H1 (cell line): ENCODE results near the gene AMPD3. TPM values are rescaled to one million over a fixed set of nuclear protein-coding genes. Genes with fewer than 3 reads are reported as not detected.

Experiments used
- CTCF ChIA-PET: fragments of 300-600 bp; sonication (Branson Sonifier 250); formaldehyde crosslinking; loops from one replicate; lab custom pipeline; 2021; ENCODE audit not compliant: partially characterized antibody; lab: Charles Lee
- POLR2A ChIA-PET: fragments of 300-600 bp; sonication (Branson Sonifier 250); formaldehyde crosslinking; loops from one replicate; lab custom pipeline; 2021; ENCODE audit warnings: inconsistent platforms; ENCODE audit not compliant: partially characterized antibody; lab: Charles Lee
- DNase-seq, 2 experiments: peaks; one replicate each; pipeline versions ENCODE4 v3.0.0 to v3.0.0-alpha.2; 2010 to 2022; ENCODE audit warnings: low spot score in 2 of 2, low read depth in 1 of 2, mixed read lengths in 1 of 2
- FAIRE-seq: peaks from 2 replicates; lab custom pipeline; 2011; peaks lifted over from hg19 to GRCh38; lab: Jason Lieb, UNC
- H2AFZ ChIP-seq: 2 replicates; pipeline ENCODE4 v1.8.1; 2012; ENCODE audit warnings: low read length, inconsistent platforms
- H2AK5ac ChIP-seq: 2 replicates; pipeline ENCODE4 v1.6.1; 2013; ENCODE audit warnings: low read depth, low read length
- H2BK120ac ChIP-seq: replicated peaks from 2 replicates; pipeline ENCODE3; 2013; ENCODE audit warnings: low read depth, low read length, inconsistent platforms
- H2BK12ac ChIP-seq: 2 replicates; pipeline ENCODE4 v1.6.1; 2013; ENCODE audit warnings: low read depth, low read length
- H2BK15ac ChIP-seq: 2 replicates; pipeline ENCODE4 v1.6.1; 2013; ENCODE audit warnings: low read length
- H2BK20ac ChIP-seq: 2 replicates; pipeline ENCODE4 v1.6.1; 2013; ENCODE audit warnings: low read length
- H2BK5ac ChIP-seq: 2 replicates; pipeline ENCODE4 v1.6.1; 2013; ENCODE audit warnings: low read depth, low read length
- H3K14ac ChIP-seq: 2 replicates; pipeline ENCODE4 v1.6.1; 2013; ENCODE audit warnings: inconsistent platforms; ENCODE audit not compliant: insufficient read length
- H3K18ac ChIP-seq: 2 replicates; pipeline ENCODE4 v1.6.1; 2013; ENCODE audit warnings: low read length; ENCODE audit errors: extremely low read depth
- H3K23ac ChIP-seq: 2 replicates; pipeline ENCODE4 v1.6.1; 2013; ENCODE audit warnings: inconsistent platforms; ENCODE audit not compliant: insufficient read length
- H3K23me2 ChIP-seq: 2 replicates; pipeline ENCODE4 v1.6.1; 2013; ENCODE audit warnings: low read depth, low read length
- H3K27ac ChIP-seq: 2 replicates; pipeline ENCODE4 v1.6.1; 2011; ENCODE audit warnings: low read depth, low read length, inconsistent platforms
- H3K27me3 ChIP-seq, 4 experiments: replicated peaks in 1 of 4; 1 replicate in 1 of 4; 2 replicates in 3 of 4; pipeline versions ENCODE4 v1.6.1 to v1.8.1; 2011 to 2013; ENCODE audit warnings: low read length in 3 of 4, mild to moderate bottlenecking in 3 of 4, inconsistent platforms in 2 of 4, mixed read lengths in 2 of 4, moderate library complexity in 1 of 4; ENCODE audit not compliant: control insufficient read depth in 3 of 4, insufficient read depth in 3 of 4; ENCODE audit errors: extremely low read depth in 1 of 4
- H3K36me3 ChIP-seq, 4 experiments: 2 replicates each; pipeline versions ENCODE4 v1.6.1 to v1.8.1; 2011 to 2013; ENCODE audit warnings: mild to moderate bottlenecking in 4 of 4, low read length in 3 of 4, moderate library complexity in 2 of 4, control low read depth in 1 of 4, inconsistent platforms in 1 of 4; ENCODE audit not compliant: insufficient read depth in 4 of 4, control insufficient read depth in 2 of 4
- H3K4ac ChIP-seq: replicated peaks from 2 replicates; pipeline ENCODE3; 2013; ENCODE audit warnings: low read length, low read depth, mixed read lengths, inconsistent platforms; ENCODE audit not compliant: insufficient read length
- H3K4me1 ChIP-seq, 4 experiments: replicated peaks in 1 of 4; 1 replicate in 1 of 4; 2 replicates in 3 of 4; pipeline versions ENCODE4 v1.6.1 to v1.8.1; 2011 to 2013; ENCODE audit warnings: low read length in 3 of 4, inconsistent platforms in 2 of 4, mixed read lengths in 1 of 4; ENCODE audit not compliant: insufficient read depth in 4 of 4, control insufficient read depth in 3 of 4
- H3K4me2 ChIP-seq, 2 experiments: 2 replicates each; pipeline versions ENCODE4 v1.6.1 to v1.8.1; 2011 to 2013; ENCODE audit warnings: low read depth in 2 of 2, low read length in 2 of 2, control low read depth in 1 of 2, inconsistent platforms in 1 of 2, mild to moderate bottlenecking in 1 of 2; ENCODE audit not compliant: insufficient read depth in 1 of 2
- H3K4me3 ChIP-seq, 4 experiments: fragments of 200-600, 300-600 bp in 1 of 4; sonication (generic), shearing (Covaris generic), sonication (Bioruptor Twin) in 1 of 4; 2 replicates each; pipeline versions ENCODE4 v1.5.1 to v1.8.1; 2011 to 2016; ENCODE audit warnings: low read length in 4 of 4, low read depth in 3 of 4, control low read depth in 2 of 4, inconsistent platforms in 2 of 4, mild to moderate bottlenecking in 2 of 4, mixed read lengths in 1 of 4, moderate library complexity in 1 of 4; ENCODE audit not compliant: insufficient read depth in 2 of 4; ENCODE audit errors: extremely low read depth in 1 of 4
- H3K56ac ChIP-seq: replicated peaks from 2 replicates; pipeline ENCODE3; 2013; ENCODE audit warnings: low read depth, mild to moderate bottlenecking, mixed read lengths, low read length, inconsistent platforms; ENCODE audit not compliant: insufficient read length
- H3K79me1 ChIP-seq: 2 replicates; pipeline ENCODE4 v1.6.1; 2013; ENCODE audit warnings: low read depth, low read length, control low read depth
- H3K79me2 ChIP-seq, 2 experiments: 2 replicates each; pipeline versions ENCODE4 v1.6.1 to v1.8.1; 2012 to 2013; ENCODE audit warnings: low read length in 2 of 2, mild to moderate bottlenecking in 2 of 2, inconsistent platforms in 1 of 2; ENCODE audit not compliant: insufficient read depth in 2 of 2, control insufficient read depth in 1 of 2
- H3K9ac ChIP-seq, 4 experiments: replicated peaks in 1 of 4; 1 replicate in 1 of 4; 2 replicates in 3 of 4; pipeline versions ENCODE4 v1.6.1 to v1.8.1; 2011 to 2013; ENCODE audit warnings: low read depth in 3 of 4, low read length in 3 of 4, control low read depth in 2 of 4, mild to moderate bottlenecking in 2 of 4, moderate library complexity in 2 of 4, inconsistent platforms in 1 of 4; ENCODE audit errors: extremely low read depth in 1 of 4
- H3K9me3 ChIP-seq, 2 experiments: 2 replicates each; pipeline versions ENCODE4 v1.6.1 to v1.8.1; 2012 to 2013; ENCODE audit warnings: mild to moderate bottlenecking in 2 of 2, moderate library complexity in 2 of 2, control low read depth in 1 of 2, inconsistent platforms in 1 of 2, low read depth in 1 of 2, low read length in 1 of 2, mixed read lengths in 1 of 2; ENCODE audit not compliant: insufficient read depth in 2 of 2
- H4K20me1 ChIP-seq, 2 experiments: replicated peaks in 1 of 2; 2 replicates each; pipeline versions ENCODE3 to v1.8.1; 2011 to 2013; ENCODE audit warnings: inconsistent platforms in 2 of 2, low read length in 2 of 2, mild to moderate bottlenecking in 1 of 2; ENCODE audit not compliant: insufficient read depth in 2 of 2, control insufficient read depth in 1 of 2
- H4K5ac ChIP-seq: 2 replicates; pipeline ENCODE4 v1.6.1; 2013; ENCODE audit warnings: low read length, low read depth, mixed read lengths, inconsistent platforms; ENCODE audit not compliant: insufficient read length
- H4K8ac ChIP-seq: 2 replicates; pipeline ENCODE4 v1.8.0; 2013; ENCODE audit warnings: mild to moderate bottlenecking, moderate library complexity, low read length, inconsistent platforms; ENCODE audit not compliant: insufficient read depth; ENCODE audit errors: extremely low read depth
- H4K91ac ChIP-seq: replicated peaks from 2 replicates; pipeline ENCODE3; 2013; ENCODE audit warnings: low read length, mixed read lengths, inconsistent platforms; ENCODE audit not compliant: insufficient read length
- CBX8 ChIP-seq: fragments of 300-800, 300-1000 bp; sonication (generic); IDR thresholded peaks from 2 replicates; pipeline ENCODE4 v1.7.1; 2016; ENCODE audit warnings: low read depth, low read length, borderline replicate concordance
- CEBPB ChIP-seq: IDR thresholded peaks from 2 replicates; pipeline ENCODE4 v1.6.1; 2012; ENCODE audit warnings: low read depth, low read length
- EP300 ChIP-seq, 2 experiments: IDR thresholded peaks; 1 replicate in 1 of 2; 2 replicates in 1 of 2; pipeline ENCODE4 v1.6.1; 2011 to 2012; ENCODE audit warnings: low read depth in 2 of 2, low read length in 2 of 2, mild to moderate bottlenecking in 2 of 2, borderline replicate concordance in 1 of 2, inconsistent platforms in 1 of 2, moderate library complexity in 1 of 2
- FOSL1 ChIP-seq: IDR thresholded peaks from 2 replicates; pipeline ENCODE4 v1.6.1; 2011; ENCODE audit warnings: mild to moderate bottlenecking, low read depth, low read length, moderate library complexity; ENCODE audit not compliant: insufficient read depth
- GABPA ChIP-seq: IDR thresholded peaks from 2 replicates; pipeline ENCODE4 v1.6.1; 2011; ENCODE audit warnings: mild to moderate bottlenecking, low read length, moderate library complexity, borderline replicate concordance; ENCODE audit not compliant: insufficient read depth
- JUND ChIP-seq: IDR thresholded peaks from 2 replicates; pipeline ENCODE4 v1.6.1; 2011; ENCODE audit warnings: mild to moderate bottlenecking, improper control_type of control experiment, low read length
- KDM5A ChIP-seq: fragments of 200-600 bp; IDR thresholded peaks from 2 replicates; pipeline ENCODE4 v1.7.1; 2012; ENCODE audit warnings: mild to moderate bottlenecking, low read length, inconsistent platforms, mixed read lengths
- RNF2 ChIP-seq: fragments of 200-900, 300-1000 bp; sonication (generic); IDR thresholded peaks from 2 replicates; pipeline ENCODE4 v1.7.1; 2016; ENCODE audit warnings: borderline replicate concordance, low read depth, mild to moderate bottlenecking, antibody characterized with exemption, low read length; ENCODE audit not compliant: poor library complexity, severe bottlenecking; ENCODE audit errors: missing control alignments
- SIN3A ChIP-seq, 2 experiments: IDR thresholded peaks in 1 of 2; conservative IDR thresholded peaks in 1 of 2; 2 replicates each; pipeline ENCODE4 v1.6.1; 2011 to 2012; ENCODE audit warnings: low read length in 2 of 2, improper control_type of control experiment in 1 of 2, low read depth in 1 of 2, mild to moderate bottlenecking in 1 of 2
- SP1 ChIP-seq: IDR thresholded peaks from 2 replicates; pipeline ENCODE4 v1.6.1; 2011; ENCODE audit warnings: low read depth, low read length
- SP4 ChIP-seq: IDR thresholded peaks from 2 replicates; pipeline ENCODE4 v1.6.1; 2012; ENCODE audit warnings: low read length, inconsistent platforms
- TBP ChIP-seq: IDR thresholded peaks from 2 replicates; pipeline ENCODE4 v1.6.1; 2011; ENCODE audit warnings: low read depth, low read length, improper control_type of control experiment
- WGBS, 2 experiments: shearing (Covaris generic) in 1 of 2; methylation state at CpG; one replicate each; pipeline versions ENCODE4 v1.1.6 to v1.1.7; 2013 to 2015; ENCODE audit warnings: low lambda C conversion rate in 2 of 2, mixed read lengths in 2 of 2, inconsistent platforms in 1 of 2, low coverage in 1 of 2, missing lambda C conversion rate in 1 of 2; ENCODE audit not compliant: insufficient replicate concordance in 2 of 2, insufficient coverage in 1 of 2, insufficient read length in 1 of 2; ENCODE audit errors: extremely low coverage in 1 of 2, missing lambda C conversion rate in 1 of 2; 5-methylcytosine and 5-hydroxymethylcytosine counted together
- polyA plus RNA-seq, 7 experiments: library from polyadenylated mRNA; depleted of rRNA in 3 of 7; stranded (reverse) in 5 of 7; unstranded in 2 of 7; fragments of >200 nt in 5 of 7; fragments of 200-250 nt in 2 of 7; gene quantifications; 1 replicate in 5 of 7; 2 replicates in 1 of 7; 4 replicates in 1 of 7; pipeline versions ENCODE4 v1.2.1 to v1.2.3, GENCODE V29; 2011 to 2013; ENCODE audit warnings: missing spikeins in 2 of 7, mixed read lengths in 2 of 7
- total RNA-seq: library from RNA; stranded (reverse); fragmentation: NEBNext Ultra II Directional; extraction: Animal tissue kit (Norgen Biotek cat#: 25700); gene quantifications from 2 replicates; pipeline ENCODE4 v1.2.1, GENCODE V29; 2021
- TF ChIP-seq, protein P1 (sequence below): IDR thresholded peaks from 2 replicates; pipeline ENCODE4 v1.6.1; 2011; ENCODE audit warnings: low read length, improper control_type of control experiment

The AMPD3 gene
- total and polyA plus RNA-seq, 2 of the 8 experiments (the other 6 are each of a cell fraction or from before 2014, with no cell fraction given), result 4.0 to 6.3 TPM

DNA sequence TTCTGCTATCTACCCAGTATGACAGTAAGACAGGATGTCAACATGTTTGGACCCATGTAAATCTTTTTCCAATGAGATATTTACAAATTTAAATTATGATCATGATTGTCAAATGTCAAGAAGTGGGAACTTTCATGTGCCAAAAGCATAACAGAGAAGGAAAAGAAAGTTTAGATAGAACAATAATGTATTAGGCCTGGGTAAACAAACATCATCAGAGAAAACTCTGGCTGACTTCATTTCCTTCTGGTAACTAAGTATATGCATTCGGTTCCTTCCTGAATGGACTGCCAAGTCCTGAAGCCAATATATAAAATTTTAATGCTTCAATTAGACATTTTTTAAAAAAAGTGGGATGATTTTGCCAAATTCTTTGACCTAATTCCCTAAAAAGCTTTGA, 69.4 kb downstream of the AMPD3 start:
- no peaks in the 10 kb centered on the region for H3K27me3 ChIP-seq
- H2BK12ac ChIP-seq, result no peak overlapping the region
- ChIA-PET POLR2A (no interaction called here), CTCF (interaction anchor here (0.7 kb wide), 1 partner anchor 23 kb away, joined by 3 read pairs; no protein-coding TSS in a partner anchor)
- H3K79me2 ChIP-seq, result no peaks in the 10 kb centered on the region
- H3K27ac ChIP-seq, result no peak overlapping the region
- H2BK15ac ChIP-seq, result no peak overlapping the region
- H4K5ac ChIP-seq, result no peak overlapping the region
- no peak overlapping the region for H3K4me3 ChIP-seq
- no peak overlapping the region for H2AFZ ChIP-seq
- no peak overlapping the region for H4K8ac ChIP-seq
- H3K14ac ChIP-seq, result no peak overlapping the region
- no peak overlapping the region for H4K91ac ChIP-seq
- no peak for FAIRE-seq
- H3K18ac ChIP-seq, result no peak overlapping the region
- no peak for DNase-seq
- no peak overlapping the region for H2AK5ac ChIP-seq
- no peaks in the 10 kb centered on the region for H3K9me3 ChIP-seq
- H3K9ac ChIP-seq, result no peak overlapping the region
- H3K23me2 ChIP-seq, result no peaks in the 10 kb centered on the region
- no peak overlapping the region for H3K56ac ChIP-seq
- H2BK5ac ChIP-seq, result no peak overlapping the region
- no peak overlapping the region for H2BK20ac ChIP-seq
- no peak overlapping the region for H3K4me2 ChIP-seq
- 79% methylated on average over 1 of the region's 1 CpG; no CpG with 5 or more reads in 1 of the 2 experiments for WGBS, 2 experiments
- H3K23ac ChIP-seq, result no peak overlapping the region
- H3K4ac ChIP-seq, result no peak overlapping the region
- no peaks in the 10 kb centered on the region for H3K4me1 ChIP-seq
- no peaks in the 10 kb centered on the region for H4K20me1 ChIP-seq
- H3K36me3 ChIP-seq, result peaks cover 0 to 12% (median 3%) of the 10 kb centered on the region in 4 experiments; a peak in 3 of 8 replicates
- H2BK120ac ChIP-seq, result no peak overlapping the region
- no peaks in the 10 kb centered on the region for H3K79me1 ChIP-seq
- no peak for TF ChIP-seq RNF2
- no peak for TF ChIP-seq GABPA
- no peak for TF ChIP-seq SP4
- no peak for TF ChIP-seq CEBPB
- TF ChIP-seq, protein P1, sequence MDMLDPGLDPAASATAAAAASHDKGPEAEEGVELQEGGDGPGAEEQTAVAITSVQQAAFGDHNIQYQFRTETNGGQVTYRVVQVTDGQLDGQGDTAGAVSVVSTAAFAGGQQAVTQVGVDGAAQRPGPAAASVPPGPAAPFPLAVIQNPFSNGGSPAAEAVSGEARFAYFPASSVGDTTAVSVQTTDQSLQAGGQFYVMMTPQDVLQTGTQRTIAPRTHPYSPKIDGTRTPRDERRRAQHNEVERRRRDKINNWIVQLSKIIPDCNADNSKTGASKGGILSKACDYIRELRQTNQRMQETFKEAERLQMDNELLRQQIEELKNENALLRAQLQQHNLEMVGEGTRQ, result no peak
- TF ChIP-seq FOSL1, result no peak
- TF ChIP-seq TBP, result no peak
- TF ChIP-seq CBX8, result no peak
- no peak for TF ChIP-seq EP300 (IDR thresholded peaks at IDR 0.05; ENCODE audit: borderline replicate concordance in 1 of 2, low read depth in 2 of 2, low read length in 2 of 2)
- no peak for TF ChIP-seq KDM5A
- TF ChIP-seq SIN3A (conservative IDR thresholded peaks at IDR 0.05 in 1 of 2, IDR thresholded peaks at IDR 0.05 in 1 of 2; ENCODE audit: low read depth in 1 of 2, low read length in 2 of 2), result no peak
- TF ChIP-seq SP1, result no peak
- TF ChIP-seq JUND, result no peak
